ENCODE data around the gene KRTAP6-3. TPM values are rescaled to one million over a fixed set of nuclear protein-coding genes. Genes with fewer than 3 reads are reported as not detected.

The KRTAP6-3 gene
- total RNA-seq, 1 donor from 2014 or later, result not detected

GRCh38 chr21:30605968-30606367 is 13.7 kb downstream of the KRTAP6-3 start:
- no peak for TF ChIP-seq CTCF (IDR thresholded peaks at IDR 0.05)
- Mint-ChIP-seq H3K4me1 (ENCODE audit: low read depth) (no peaks in the 10 kb centered on the region), H3K27me3 (ENCODE audit: low read depth) (no peaks in the 10 kb centered on the region), H3K36me3 (ENCODE audit: low read depth) (no peaks in the 10 kb centered on the region), H3K9me3 (ENCODE audit: low read depth) (peaks cover 28% of the 10 kb centered on the region), H3K4me3 (ENCODE audit: unreplicated experiment) (no peak overlapping the region), H3K27ac (ENCODE audit: unreplicated experiment) (no peak overlapping the region)
- DNase-seq (ENCODE audit: low spot score), result no peak

- no peak overlapping the region for H3K27ac Mint-ChIP-seq (ENCODE audit: unreplicated experiment)
- H3K27me3 Mint-ChIP-seq (ENCODE audit: low read depth), result no peaks in the 10 kb centered on the region
- no peak for TF ChIP-seq CTCF (IDR thresholded peaks at IDR 0.05)
- DNase-seq (ENCODE audit: low spot score), result no peak
- no peaks in the 10 kb centered on the region for H3K36me3 Mint-ChIP-seq (ENCODE audit: low read depth)
- H3K4me1 Mint-ChIP-seq (ENCODE audit: low read depth), result peaks cover 3% of the 10 kb centered on the region
- peaks cover 23% of the 10 kb centered on the region for H3K9me3 Mint-ChIP-seq (ENCODE audit: low read depth)
- no peak overlapping the region for H3K4me3 Mint-ChIP-seq (ENCODE audit: unreplicated experiment)
These were observed 19.9 kb downstream of the KRTAP6-3 start for GRCh38 chr21:30612132-30612531.

- Mint-ChIP-seq H3K36me3 (ENCODE audit: low read depth) (no peaks in the 10 kb centered on the region), H3K27me3 (ENCODE audit: low read depth) (no peaks in the 10 kb centered on the region), H3K9me3 (ENCODE audit: low read depth) (peaks cover 15% of the 10 kb centered on the region), H3K27ac (ENCODE audit: unreplicated experiment) (no peak within 1 kb of the TSS), H3K4me1 (ENCODE audit: low read depth) (peaks cover 3% of the 10 kb centered on the region), H3K4me3 (ENCODE audit: unreplicated experiment) (no peak within 1 kb of the TSS)
- no peak for TF ChIP-seq CTCF (IDR thresholded peaks at IDR 0.05)
- no peak for DNase-seq (ENCODE audit: low spot score)
These were observed 21.6 kb downstream of the KRTAP6-3 start, which contains the start of gene KRTAP6-1 for GRCh38 chr21:30613836-30614235. TSS of gene KRTAP6-1 (minus strand) at chr21:30613930. CDS start at chr21:30613904, 26 bp downstream.

GRCh38 chr21:30615199-30615598 is 23.0 kb downstream of the KRTAP6-3 start:
- Mint-ChIP-seq H3K36me3 (ENCODE audit: low read depth) (no peaks in the 10 kb centered on the region), H3K27ac (ENCODE audit: unreplicated experiment) (no peak overlapping the region), H3K9me3 (ENCODE audit: low read depth) (peaks cover 15% of the 10 kb centered on the region), H3K4me3 (ENCODE audit: unreplicated experiment) (no peak overlapping the region), H3K4me1 (ENCODE audit: low read depth) (peaks cover 3% of the 10 kb centered on the region), H3K27me3 (ENCODE audit: low read depth) (no peaks in the 10 kb centered on the region)
- DNase-seq (ENCODE audit: low spot score), result no peak
- no peak for TF ChIP-seq CTCF (IDR thresholded peaks at IDR 0.05)

- H3K27ac Mint-ChIP-seq (ENCODE audit: unreplicated experiment), result no peak within 1 kb of the TSS
- no peak for TF ChIP-seq CTCF (IDR thresholded peaks at IDR 0.05)
- H3K4me1 Mint-ChIP-seq (ENCODE audit: low read depth), result peaks cover 3% of the 10 kb centered on the region
- peaks cover 12% of the 10 kb centered on the region for H3K9me3 Mint-ChIP-seq (ENCODE audit: low read depth)
- DNase-seq (ENCODE audit: low spot score), result no peak
- no peak within 1 kb of the TSS for H3K4me3 Mint-ChIP-seq (ENCODE audit: unreplicated experiment)
- no peaks in the 10 kb centered on the region for H3K36me3 Mint-ChIP-seq (ENCODE audit: low read depth)
- H3K27me3 Mint-ChIP-seq (ENCODE audit: low read depth), result no peaks in the 10 kb centered on the region
These were observed 23.9 kb downstream of the KRTAP6-3 start, which contains the start of gene KRTAP20-1 for GRCh38 chr21:30616125-30616524. TSS of gene KRTAP20-1 (plus strand) at chr21:30616425. CDS start at chr21:30616455, 30 bp downstream.
